GM12892 (cell line): ENCODE data around the gene COL6A5.
"Not testable (repeated sequence)": the region's sequence is repeated elsewhere in the genome, so short reads cannot be mapped to it uniquely, and the experiment has no call there.

Experiments
- DNase-seq: peaks from one replicate; pipeline ENCODE4 v3.0.0; 2011; ENCODE audit not compliant: insufficient read length
- FAIRE-seq: peaks from 2 replicates; lab custom pipeline; 2011; peaks lifted over from hg19 to GRCh38; lab: Jason Lieb, UNC
- POLR2A ChIP-seq: IDR thresholded peaks from 2 replicates; pipeline ENCODE4 v1.6.1; 2011; ENCODE audit warnings: low read depth, low read length, control low read depth
- POLR2AphosphoS5 ChIP-seq: IDR thresholded peaks from 2 replicates; pipeline ENCODE4 v1.6.1; 2011; ENCODE audit warnings: low read depth, low read length, control low read depth
- TAF1 ChIP-seq: IDR thresholded peaks from 2 replicates; pipeline ENCODE4 v1.6.1; 2011; ENCODE audit warnings: low read depth, mild to moderate bottlenecking, control low read depth, low read length, borderline replicate concordance

The COL6A5 gene

DNA sequence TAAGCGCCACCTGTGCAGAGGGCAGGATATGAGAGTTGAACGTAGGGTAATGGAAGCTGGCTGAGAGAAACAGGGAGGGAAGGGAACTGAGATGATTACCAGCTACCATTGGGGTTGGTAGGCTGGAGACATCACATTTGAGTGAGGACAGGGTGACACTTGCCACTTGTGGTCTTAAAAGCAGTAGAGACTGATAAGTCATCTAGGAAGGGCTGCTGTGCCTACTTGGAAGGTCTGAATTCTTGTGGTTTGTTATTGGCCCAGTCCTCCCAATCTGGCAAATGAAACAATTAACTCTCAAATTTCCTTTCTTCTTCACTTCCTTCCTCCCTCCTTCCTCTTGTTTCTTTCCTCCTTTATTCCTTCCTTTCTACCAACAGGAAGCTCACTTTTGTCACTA lies 46.8 kb downstream of the COL6A5 start:
- TF ChIP-seq POLR2A (no peak), TAF1 (no peak), POLR2AphosphoS5 (no peak)
- DNase-seq = no peak
- FAIRE-seq = no peak

- no peak for TF ChIP-seq TAF1
- DNase-seq (no peak), FAIRE-seq (no peak)
Observed at GRCh38 chr3:130393594-130393993, 48.1 kb downstream of the COL6A5 start.

GRCh38 chr3:130395331-130395730 lies 49.9 kb downstream of the COL6A5 start:
- FAIRE-seq (no peak), DNase-seq (no peak)
- no peak for TF ChIP-seq POLR2A
- no peak for TF ChIP-seq POLR2AphosphoS5
- TF ChIP-seq TAF1 = no peak

- no peak for TF ChIP-seq POLR2A
- TF ChIP-seq TAF1 = no peak
- TF ChIP-seq POLR2AphosphoS5 = no peak
- no peak for FAIRE-seq
- DNase-seq = no peak
Observed at GRCh38 chr3:130395916-130396315, 50.4 kb downstream of the COL6A5 start.

- FAIRE-seq = no peak
- TF ChIP-seq TAF1 = no peak
- TF ChIP-seq POLR2AphosphoS5 = no peak
- no peak for TF ChIP-seq POLR2A
- no peak for DNase-seq
Observed at GRCh38 chr3:130404401-130404800, 58.9 kb downstream of the COL6A5 start.

DNA sequence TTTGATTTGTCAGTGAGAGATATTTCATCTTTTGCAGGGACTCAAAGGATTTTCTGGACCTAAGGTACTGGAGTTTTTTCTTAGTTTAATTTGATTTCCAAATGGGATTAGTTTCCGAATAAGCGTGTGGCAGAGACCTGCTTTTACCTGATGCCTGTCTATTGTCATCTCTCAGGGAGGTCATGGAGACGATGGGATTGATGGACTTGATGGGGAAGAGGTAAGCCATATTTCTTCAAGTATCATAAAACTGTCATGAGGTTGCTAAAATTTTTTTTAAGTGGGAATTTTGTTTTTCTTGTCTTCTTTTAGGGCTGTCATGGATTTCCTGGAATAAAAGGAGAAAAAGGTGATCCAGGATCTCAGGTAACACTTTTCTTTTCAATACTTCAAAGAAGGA lies 60.5 kb downstream of the COL6A5 start:
- no peak for FAIRE-seq
- no peak for DNase-seq
- TF ChIP-seq TAF1 (no peak), POLR2A (no peak), POLR2AphosphoS5 (no peak)

DNA sequence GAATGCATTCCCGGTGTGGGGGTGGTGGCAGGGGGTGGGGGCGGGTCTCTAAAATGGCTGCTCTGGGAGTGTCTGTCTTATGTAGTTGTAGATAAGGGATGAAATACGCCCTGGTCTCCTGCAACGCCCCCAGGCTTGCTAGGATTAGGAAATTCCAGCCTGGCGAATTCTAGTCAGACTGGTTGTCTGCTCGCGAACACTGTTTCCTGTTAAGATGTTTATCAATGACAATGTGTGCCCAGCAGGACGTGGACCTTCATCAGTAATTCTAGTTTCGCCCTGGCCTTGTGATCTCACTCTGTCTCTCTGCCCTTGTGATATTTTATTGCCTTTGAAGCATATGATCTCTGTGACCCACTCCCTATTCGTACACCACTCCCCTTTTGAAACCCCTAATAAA lies 62.8 kb downstream of the COL6A5 start:
- not testable (repeated sequence) for FAIRE-seq, DNase-seq

DNA sequence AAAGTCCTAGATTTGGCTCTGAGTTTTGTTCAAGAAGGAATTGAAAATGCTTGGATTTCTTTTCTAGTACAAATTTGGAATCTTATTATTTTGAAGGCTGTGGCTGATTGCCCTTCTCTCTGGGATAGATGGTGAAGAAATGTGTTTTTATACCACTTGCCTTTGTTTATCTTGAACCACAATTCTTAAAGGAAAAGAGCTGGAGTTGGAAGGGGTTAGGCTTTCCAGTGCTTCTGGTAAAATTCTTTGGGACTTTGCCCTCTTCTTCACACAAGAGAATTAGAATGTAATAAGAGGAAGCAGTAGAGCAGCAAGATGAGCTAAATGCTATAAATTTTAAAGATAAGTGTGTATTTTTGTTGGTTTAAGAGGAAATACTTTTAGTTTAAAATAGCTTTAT lies 65.8 kb downstream of the COL6A5 start:
- TF ChIP-seq POLR2AphosphoS5 = no peak
- no peak for TF ChIP-seq TAF1
- no peak for TF ChIP-seq POLR2A
- no peak for DNase-seq
- no peak for FAIRE-seq

DNA sequence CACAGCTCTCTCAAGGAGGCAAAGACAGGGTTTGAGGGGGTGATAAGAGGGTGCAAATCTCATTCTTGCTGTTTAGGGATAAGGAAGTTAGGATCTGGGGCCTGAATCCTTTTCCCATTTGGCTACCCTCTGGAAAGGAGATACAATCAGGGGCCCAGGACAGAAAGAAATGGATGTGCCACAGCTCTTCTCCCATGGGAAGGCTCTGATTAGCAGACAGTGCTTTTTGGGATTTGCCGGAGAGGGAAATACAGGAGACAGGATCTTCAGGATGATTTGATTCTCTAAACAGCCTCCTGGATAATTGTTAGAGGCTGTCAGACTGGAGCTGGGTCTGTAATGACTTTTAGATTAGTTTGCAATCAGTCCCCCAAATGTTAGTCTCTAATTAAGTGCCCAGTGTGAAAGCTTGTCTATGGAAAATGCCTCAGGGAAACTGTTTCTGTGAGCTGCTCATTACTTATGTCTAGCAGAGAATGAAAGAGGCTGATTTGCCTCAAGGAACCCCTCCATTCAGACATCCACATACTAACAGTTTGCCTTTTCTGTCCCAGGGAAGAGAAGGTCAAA lies 67.6 kb downstream of the COL6A5 start:
- FAIRE-seq = no peak
- no peak for DNase-seq
- TF ChIP-seq POLR2AphosphoS5 = no peak
- TF ChIP-seq TAF1 = no peak
- TF ChIP-seq POLR2A = no peak

DNA sequence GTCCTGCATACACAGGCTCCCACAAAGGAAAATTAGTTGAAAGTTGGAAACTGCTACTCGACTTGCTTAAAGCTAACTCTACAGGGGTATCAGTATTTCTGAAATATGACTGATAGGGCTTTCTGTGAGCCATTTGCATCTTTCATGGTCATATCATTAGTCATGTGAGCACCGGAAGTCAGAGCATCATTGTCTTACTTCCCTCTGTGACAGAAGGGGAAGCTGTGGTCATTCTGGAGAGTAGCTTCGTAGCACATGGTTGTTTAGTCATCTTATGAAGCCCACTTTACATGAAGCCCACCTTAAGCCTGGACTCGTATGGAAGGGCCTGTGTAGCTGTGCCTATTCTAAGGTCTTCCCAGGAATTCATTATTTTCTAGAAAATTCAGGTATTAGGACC lies 69.0 kb downstream of the COL6A5 start:
- FAIRE-seq (no peak), DNase-seq (no peak)
- TF ChIP-seq POLR2AphosphoS5 (no peak), POLR2A (no peak), TAF1 (no peak)

- no peak for FAIRE-seq
- DNase-seq = no peak
- TF ChIP-seq POLR2AphosphoS5 (no peak), POLR2A (no peak), TAF1 (no peak)
Observed at GRCh38 chr3:130420466-130420865, 75.0 kb downstream of the COL6A5 start.

- no peak for TF ChIP-seq POLR2A
- no peak for TF ChIP-seq POLR2AphosphoS5
- no peak for TF ChIP-seq TAF1
- no peak for DNase-seq
- no peak for FAIRE-seq
Observed at GRCh38 chr3:130423064-130423463, 77.6 kb downstream of the COL6A5 start.

- FAIRE-seq (no peak), DNase-seq (no peak)
- TF ChIP-seq POLR2AphosphoS5 (no peak), TAF1 (no peak), POLR2A (no peak)
Observed at GRCh38 chr3:130424837-130425236, 79.4 kb downstream of the COL6A5 start.
